ENCODE data around the gene SEMA3B. TPM values are rescaled to one million over a fixed set of nuclear protein-coding genes. Genes with fewer than 3 reads are reported as not detected.

SEMA3B gene
- polyA plus RNA-seq, 1 donor: 43.9 TPM

- DNase-seq: no peak
These were observed 50.4 kb downstream of the SEMA3B start for GRCh38 chr3:50319181-50319893.

- DNase-seq: no peak
These were observed 51.1 kb downstream of the SEMA3B start for GRCh38 chr3:50319894-50320625.

GRCh38 chr3:50320853-50321335, 51.9 kb downstream of the SEMA3B start:
- DNase-seq: peak; percentile 87

DNA sequence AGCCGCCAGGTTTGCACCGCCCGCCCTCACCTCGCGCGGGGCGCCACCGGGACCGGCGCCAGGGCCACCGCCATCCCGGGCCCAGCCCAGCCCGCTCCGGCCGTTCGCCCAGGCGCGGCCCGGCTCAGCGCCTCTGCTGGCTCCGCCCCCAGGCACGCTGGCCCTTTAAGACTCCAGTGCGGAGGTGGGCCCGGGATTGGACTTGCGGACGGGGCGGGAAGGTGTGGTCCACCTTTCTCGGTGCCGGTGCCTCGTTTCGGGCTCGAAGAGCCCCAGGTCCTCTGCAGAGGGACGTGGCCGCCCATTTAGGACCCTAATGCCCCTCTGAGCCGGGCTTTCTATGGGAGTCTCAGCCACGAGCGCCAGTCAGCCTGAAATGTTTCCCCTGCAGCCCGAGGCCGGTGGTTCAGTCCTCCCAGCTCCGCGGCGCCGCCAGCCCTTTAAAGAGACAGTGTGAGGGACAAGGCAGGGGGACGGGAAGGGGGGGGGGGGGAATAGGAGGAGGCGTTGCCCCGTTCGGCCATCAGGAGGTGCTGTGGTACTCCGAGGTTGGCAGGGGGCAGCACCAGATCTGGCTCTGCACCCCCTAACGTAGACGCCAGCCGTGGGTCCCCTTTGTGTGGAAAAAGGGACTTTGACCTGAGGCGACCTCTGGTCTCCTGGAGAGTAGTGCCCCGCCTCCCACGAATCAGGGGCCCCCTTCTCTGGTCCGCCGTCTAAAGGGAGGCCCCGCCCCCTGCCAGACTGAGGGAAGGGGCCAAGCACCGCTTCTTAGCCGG, 52.6 kb downstream of the SEMA3B start:
- DNase-seq: peak; percentile 90

DNA sequence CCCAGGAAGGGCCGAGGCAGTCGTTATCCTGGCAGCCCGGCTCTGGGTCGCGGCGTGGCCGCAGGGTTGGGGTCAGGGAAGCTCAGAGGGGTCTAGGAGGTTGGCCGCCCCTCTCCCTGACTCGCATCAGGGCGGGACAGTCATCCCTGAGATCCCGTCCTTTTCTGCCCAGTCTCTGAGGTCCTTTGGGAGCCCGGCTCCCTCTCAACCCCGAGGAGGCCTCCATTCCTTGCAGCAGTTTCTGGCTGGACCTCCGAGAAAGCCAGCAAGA, 53.1 kb downstream of the SEMA3B start:
- DNase-seq: no peak

DNA sequence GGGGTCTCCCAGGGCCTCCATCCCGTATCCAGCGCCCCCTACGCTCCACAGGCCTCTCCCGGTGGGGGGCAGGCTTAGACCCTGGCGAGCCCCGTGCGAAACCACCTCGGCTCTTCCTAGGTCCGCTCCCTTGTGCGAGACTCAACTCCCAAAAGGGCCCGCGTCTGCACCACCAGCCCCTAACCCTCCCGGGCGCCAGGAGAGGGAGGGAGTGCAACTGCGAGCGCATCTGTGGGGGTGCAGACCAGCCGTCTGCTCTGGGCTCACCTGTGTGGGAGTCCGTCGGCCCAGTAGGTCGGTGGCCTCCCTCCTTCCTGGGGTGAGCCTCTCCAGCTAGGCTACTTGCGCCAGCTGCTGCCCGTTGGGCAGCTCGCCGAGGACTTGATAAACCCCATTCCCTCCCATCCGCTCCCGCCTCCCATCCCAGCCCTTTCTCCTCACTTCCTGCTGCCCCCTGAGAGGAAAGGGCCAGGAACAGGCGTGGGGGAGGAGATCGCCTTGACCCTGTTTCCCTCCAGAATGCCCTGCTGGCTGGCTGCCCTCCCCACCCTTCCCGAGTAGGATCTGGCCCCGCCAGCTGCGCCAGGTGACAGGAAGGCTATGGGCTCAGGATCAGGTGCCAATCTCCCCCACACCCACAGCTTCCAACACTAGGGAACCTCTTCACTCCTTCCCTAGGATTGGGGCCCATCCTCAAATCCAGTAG, 53.6 kb downstream of the SEMA3B start, which contains the start of gene HYAL2:
Gene HYAL2 (minus strand): TSS at position 360 of the 706 bp plus-strand sequence. CDS start 2,256 bp downstream, outside the sequence.
- DNase-seq: no peak

GRCh38 chr3:50323092-50323600, 54.2 kb downstream of the SEMA3B start:
- no peak for DNase-seq

GRCh38 chr3:50323614-50324199, 54.8 kb downstream of the SEMA3B start:
- DNase-seq: no peak

DNA sequence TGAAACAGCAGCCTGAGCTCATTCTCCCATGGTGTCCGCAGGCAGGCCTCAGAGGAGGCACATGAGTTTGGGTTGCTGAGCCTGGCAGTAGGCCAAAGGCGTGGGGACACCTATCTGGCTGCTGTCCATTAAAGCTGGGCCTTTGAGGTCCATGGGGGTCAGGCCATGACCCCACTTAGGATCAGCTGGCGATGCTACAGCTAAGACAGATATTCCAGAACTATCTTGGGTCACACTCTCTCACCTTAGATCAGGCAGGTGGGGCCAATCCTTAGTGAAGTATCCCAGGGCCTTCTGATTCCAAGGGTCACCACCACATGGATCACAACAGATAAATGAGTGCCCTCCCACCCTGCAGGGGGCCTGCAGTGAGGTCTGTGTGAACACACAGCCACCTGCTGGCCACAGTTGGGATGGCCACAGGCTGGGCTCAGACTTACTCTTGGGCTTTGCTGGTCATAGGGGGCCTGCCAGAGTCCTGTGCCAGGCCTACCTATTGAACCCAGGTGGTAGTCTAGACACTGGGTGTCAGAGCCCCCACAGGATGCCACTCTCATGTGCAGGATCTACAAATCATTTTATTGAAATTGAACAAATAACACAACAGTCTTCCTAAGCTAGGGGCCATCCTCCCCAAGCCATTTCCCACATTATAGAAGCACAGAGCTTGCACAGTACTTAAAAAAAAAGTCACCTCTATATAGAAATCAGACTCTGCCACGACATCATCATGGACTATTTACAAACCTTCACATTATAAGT, 55.6 kb downstream of the SEMA3B start:
- DNase-seq: peak; percentile 66

- no peak for DNase-seq
These were observed 56.1 kb downstream of the SEMA3B start for GRCh38 chr3:50325113-50325480.

DNA sequence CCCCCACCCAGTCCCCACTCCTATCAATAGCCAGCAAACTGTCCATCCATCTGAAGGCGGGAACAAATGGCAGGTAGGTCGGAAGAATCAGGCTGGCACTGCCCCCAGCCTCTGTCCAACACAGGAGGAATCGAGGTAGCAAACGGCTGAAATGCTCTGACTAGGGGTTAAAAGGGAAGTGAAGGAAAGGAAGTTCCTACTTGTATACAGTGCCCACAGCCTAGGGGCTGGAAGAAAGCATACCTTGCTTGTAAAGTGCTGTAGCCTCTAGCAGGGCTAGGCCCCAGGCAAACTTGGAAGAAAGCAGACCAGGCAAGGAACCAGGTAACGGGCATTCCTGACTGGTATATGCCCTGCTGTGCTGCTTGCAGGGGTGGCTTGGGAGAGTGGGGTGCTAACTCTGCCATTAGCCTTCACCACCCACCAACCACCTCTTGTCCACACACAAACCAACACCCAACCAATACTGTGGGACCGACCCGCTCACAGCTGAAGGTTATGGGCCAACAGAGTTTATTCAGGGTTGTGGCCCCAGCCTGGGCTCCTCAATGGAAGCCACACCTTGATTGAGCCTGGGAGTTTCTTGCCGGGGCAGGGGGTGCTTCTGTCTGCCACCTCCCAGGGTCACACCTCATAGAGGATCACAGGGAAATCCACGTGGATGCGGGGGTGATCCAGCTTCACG, 56.7 kb downstream of the SEMA3B start:
- no peak for DNase-seq

DNA sequence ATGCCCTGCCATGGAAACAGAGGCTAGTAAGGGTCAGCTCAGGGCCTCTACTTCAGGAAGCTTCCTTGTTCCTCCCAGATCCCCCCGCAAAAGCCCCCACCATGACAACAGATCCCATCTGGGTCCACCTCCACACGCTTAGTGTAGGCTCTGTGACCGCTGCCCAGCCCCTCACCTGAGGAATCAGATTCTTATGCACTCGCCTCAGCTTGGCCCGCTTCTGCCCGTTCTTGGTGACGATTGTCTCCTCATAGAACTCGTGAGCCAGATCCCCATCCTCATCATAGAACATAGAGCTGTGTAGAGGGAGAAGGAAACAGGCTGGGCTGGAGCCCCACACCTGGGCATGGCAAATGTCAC, 57.2 kb downstream of the SEMA3B start:
- no peak for DNase-seq

GRCh38 chr3:50327129-50327528, 58.2 kb downstream of the SEMA3B start:
- no peak for DNase-seq

Other genes starting within 250 kb of the SEMA3B start
- 179 TPM for gene RBM5, start 180.2 kb upstream of the SEMA3B start, polyA plus RNA-seq (ENCODE audit: insufficient read length)
- 13.0 TPM for gene SEMA3F, start 113.8 kb upstream of the SEMA3B start, polyA plus RNA-seq (ENCODE audit: insufficient read length)
- gene GNAT1, start 77.5 kb upstream of the SEMA3B start, polyA plus RNA-seq (ENCODE audit: insufficient read length): 0.37 TPM
- 3.3 TPM for gene SLC38A3, start 63.9 kb upstream of the SEMA3B start, polyA plus RNA-seq (ENCODE audit: insufficient read length)
- gene GNAI2, start 32.9 kb upstream of the SEMA3B start, polyA plus RNA-seq (ENCODE audit: insufficient read length): 187 TPM
- gene LSMEM2, start 9.9 kb downstream of the SEMA3B start, polyA plus RNA-seq (ENCODE audit: insufficient read length): 35.9 TPM
- 54.2 TPM for gene IFRD2, start 23.3 kb downstream of the SEMA3B start, polyA plus RNA-seq (ENCODE audit: insufficient read length)
- gene HYAL3, start 30.3 kb downstream of the SEMA3B start, polyA plus RNA-seq (ENCODE audit: insufficient read length): 1.3 TPM
- gene NAA80, start 30.3 kb downstream of the SEMA3B start, polyA plus RNA-seq (ENCODE audit: insufficient read length): 9.5 TPM
- 2.1 TPM for gene HYAL1, start 34.4 kb downstream of the SEMA3B start, polyA plus RNA-seq (ENCODE audit: insufficient read length)
- gene HYAL2, start 53.6 kb downstream of the SEMA3B start, polyA plus RNA-seq (ENCODE audit: insufficient read length): 39.2 TPM
- 17.7 TPM for gene TUSC2, start 59.1 kb downstream of the SEMA3B start, polyA plus RNA-seq (ENCODE audit: insufficient read length)
- 36.3 TPM for gene RASSF1, start 71.7 kb downstream of the SEMA3B start, polyA plus RNA-seq (ENCODE audit: insufficient read length)
- gene ZMYND10, start 76.6 kb downstream of the SEMA3B start, polyA plus RNA-seq (ENCODE audit: insufficient read length): 1.4 TPM
- gene NPRL2, start 81.6 kb downstream of the SEMA3B start, polyA plus RNA-seq (ENCODE audit: insufficient read length): 17.6 TPM
- 8.5 TPM for gene CYB561D2, start 81.7 kb downstream of the SEMA3B start, polyA plus RNA-seq (ENCODE audit: insufficient read length)
- gene TMEM115, start 90.4 kb downstream of the SEMA3B start, polyA plus RNA-seq (ENCODE audit: insufficient read length): 25.7 TPM
- 8.2 TPM for gene CACNA2D2, start 234.5 kb downstream of the SEMA3B start, polyA plus RNA-seq (ENCODE audit: insufficient read length)

Measured in hindlimb muscle (tissue), 1 donor.